NCI-H2029 (cell line): Measurements from ENCODE around the gene CLTA.

Experiments used
- DNase-seq: peaks from one replicate; lab custom pipeline; 2025; lab: John Stamatoyannopoulos, UW

Gene CLTA, protein sequence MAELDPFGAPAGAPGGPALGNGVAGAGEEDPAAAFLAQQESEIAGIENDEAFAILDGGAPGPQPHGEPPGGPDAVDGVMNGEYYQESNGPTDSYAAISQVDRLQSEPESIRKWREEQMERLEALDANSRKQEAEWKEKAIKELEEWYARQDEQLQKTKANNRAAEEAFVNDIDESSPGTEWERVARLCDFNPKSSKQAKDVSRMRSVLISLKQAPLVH

GRCh38 chr9:36190388-36191289, at the start of gene CLTA:
Gene CLTA (plus strand): TSS chr9:36190921. CDS start chr9:36191057, 136 bp downstream.
- peak; percentile 98 for DNase-seq

DNA sequence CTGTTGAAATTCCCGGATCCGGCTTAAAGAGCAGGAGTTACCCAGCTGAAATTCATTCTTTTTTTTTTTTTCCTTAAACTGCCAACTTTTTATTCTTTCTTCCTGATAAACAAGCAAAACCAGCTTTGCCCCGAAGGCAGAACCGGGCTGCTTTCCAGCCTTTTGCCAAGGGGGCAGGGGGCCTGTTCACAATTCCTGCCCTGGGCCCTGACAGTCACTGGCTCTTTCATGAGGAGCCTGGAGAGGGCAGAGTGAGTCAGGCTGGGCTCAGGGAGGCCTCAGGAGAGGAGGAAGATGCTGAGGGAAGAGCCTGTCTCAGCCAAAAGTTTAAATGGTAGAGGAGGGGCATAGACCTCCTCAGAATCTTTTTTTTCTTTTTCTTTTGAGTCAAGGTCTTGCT, 49.4 kb upstream of the CLTA start:
- DNase-seq: no peak

DNA sequence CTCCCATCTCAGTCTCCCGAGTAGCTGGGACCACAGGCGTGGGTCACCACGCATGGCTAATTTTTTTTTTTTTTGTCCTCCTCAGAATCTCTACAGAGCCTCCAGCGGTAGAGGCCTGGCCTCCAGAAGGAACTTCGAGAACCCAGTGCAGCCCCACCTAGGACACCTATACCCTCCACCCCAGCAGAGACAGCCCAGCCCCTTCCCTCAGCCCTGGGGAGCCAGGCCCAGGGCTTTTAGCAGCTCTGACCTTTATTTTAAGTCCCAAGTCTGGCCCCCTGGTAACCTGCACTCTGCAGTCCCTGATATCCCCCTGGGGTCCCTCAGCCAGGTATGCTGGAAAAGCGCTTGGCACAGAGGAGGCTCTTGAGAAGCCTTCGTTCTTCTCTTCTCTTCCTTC, 49.0 kb upstream of the CLTA start:
- no peak for DNase-seq

DNA sequence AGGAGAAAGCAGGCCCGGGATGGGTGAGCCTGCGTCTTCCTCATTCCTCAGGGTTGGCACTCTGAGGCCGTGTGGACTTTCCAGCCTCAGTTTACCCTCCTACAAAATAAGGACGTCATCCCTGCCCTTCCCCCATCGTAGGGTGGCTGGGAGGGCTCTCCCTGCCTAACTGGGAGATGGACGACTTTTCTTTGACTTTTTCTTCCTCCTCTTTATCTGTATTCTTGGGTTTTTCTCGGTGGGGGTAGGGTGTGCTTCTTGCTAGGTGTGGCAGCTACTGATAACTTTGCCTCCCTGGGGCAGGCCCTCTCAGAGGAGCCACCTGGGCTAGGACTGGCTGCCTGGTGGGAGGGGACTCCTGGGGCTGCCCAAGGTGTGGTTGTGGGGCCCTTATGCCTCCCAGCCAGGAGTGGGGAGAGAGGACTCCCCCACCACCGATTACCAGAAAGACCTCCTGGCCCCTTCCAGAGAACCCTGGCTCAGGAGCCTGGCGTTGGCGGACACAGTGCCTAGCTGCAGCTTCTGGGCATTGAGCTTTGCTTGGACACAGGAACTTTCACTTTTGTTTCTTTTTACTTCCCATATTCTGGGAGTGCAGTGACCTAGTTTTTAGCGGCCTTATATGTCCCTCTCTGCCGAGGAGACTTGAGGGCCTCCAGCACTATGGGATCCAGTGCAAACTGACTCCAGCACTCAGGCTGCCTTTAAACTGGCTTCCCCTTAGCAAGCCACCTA, 48.0 kb upstream of the CLTA start:
- DNase-seq: no peak

DNA sequence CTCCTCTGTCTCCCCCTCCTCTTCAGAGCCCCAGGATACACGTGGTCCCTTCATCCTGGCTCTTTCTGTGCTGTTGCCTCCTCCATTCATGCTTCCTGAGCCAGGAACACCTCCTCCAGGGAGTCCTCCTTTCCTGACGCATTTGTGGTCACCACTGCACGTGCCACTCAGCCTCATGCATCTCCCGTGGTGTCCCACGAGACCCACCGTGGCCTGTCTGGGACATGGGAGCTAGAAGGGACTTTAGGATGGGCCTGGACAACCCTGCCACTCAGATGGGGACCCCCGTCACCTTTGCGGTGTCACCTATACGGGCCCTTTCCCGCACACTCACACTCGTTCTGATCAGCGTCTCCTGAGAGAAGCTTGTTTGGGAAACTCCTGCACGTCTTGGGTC, 47.5 kb upstream of the CLTA start:
- no peak for DNase-seq

DNA sequence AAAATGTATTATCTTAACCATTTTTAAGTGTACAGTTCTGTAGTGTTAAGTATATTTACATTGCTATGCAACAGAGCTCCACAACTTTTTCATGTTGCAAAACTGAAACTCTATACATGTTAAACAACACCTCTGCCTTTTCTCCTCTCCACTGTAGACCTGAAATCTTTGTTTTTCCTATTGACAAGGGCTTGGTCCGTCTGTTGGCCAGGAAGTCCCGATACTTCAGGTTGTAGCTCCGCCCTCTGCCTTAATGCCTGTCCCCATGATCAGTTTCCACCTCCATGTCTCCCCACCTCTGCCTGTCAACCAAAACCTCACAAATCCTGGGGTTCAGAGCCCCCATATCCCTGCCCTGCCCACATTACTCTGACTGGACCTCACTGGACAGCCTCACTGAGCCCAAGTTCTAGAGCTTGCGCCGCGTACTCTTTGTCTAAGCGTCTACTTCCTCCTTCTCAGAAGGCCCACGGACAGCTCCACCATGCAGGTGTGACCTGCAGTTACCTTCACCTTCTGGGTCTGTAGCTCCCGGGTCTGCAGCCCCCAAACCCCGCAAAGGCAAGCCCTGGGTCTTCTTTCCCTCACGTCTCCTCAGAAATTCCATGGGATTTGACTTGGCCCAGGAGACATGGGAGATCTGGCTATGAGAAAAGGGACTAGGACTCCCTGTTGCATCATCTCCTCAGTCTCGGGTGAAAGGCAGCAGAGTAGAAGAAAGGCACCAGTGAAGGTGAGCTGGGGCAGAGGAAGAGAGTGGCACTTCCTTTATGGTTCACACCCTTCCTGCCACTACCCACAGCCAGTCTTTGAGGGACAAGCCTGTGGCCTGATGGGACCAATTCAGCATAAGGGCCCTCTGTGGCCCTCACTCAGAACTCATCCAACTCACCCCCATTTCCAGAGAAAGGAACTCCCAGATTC, 46.1 kb upstream of the CLTA start:
- DNase-seq: peak; percentile 22

GRCh38 chr9:36145970-36146369, 44.8 kb upstream of the CLTA start:
- no peak for DNase-seq

DNA sequence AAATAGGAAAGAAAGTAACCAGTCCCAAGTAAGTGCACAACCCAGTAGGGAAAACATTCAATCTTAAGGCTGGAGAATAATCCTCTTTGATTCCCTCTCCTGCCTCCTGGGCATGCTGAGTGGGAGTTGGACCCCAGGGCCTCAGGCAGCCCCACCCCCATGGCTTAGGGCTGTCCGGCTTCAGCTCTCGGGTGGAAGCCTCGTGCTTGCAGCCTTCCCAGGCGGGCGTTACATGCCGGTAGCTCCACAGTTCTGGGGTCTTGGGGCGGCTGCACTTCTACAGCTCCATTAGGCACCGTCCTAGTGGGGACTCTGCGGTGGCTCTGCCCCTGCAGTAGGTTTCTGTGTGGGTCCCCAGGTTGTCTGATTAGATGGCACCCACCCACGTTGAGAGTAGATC, 44.1 kb upstream of the CLTA start:
- DNase-seq: no peak

GRCh38 chr9:36147441-36148175, 43.1 kb upstream of the CLTA start:
- no peak for DNase-seq

- peak; percentile 4 for DNase-seq
Measured at GRCh38 chr9:36148311-36149051, 42.2 kb upstream of the CLTA start.

- no peak for DNase-seq
Measured at GRCh38 chr9:36149197-36149596, 41.5 kb upstream of the CLTA start.

DNA sequence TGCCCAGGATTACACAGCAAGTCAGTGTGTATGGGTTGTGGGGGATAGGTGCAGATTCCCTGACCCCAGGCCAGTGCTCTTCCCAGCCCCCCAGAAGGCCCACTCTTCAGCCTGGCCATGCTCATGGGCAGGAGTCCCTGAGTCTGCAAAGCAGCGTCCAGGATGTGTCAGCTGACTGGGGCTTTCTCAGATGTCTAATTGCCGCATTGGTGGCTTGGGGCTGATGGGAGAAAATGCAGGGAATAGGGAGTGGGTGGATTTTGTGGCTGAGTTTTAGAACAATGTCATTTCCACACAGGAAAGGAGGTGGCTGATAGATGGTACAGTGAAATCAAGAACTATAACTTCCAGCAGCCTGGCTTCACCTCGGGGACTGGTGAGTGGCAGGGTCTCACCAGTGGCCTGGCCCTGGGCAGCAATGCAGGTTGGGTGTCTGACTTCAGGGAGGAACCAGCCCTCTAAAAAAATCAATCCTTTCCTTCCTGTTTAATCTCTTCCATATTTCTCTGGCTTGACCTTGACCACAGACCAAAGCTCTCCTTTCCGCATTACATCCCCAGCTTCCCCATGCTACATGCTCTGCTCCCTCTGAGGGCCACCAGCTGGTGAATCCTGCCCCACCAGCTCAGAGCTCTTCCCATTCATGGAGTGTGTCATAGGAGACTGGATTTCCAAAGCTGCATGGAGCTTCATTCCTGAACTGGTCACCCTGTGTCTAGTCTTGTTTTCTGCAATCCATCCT, 40.0 kb upstream of the CLTA start:
- no peak for DNase-seq

- no peak for DNase-seq
Measured at GRCh38 chr9:36151316-36152210, 39.2 kb upstream of the CLTA start.

DNA sequence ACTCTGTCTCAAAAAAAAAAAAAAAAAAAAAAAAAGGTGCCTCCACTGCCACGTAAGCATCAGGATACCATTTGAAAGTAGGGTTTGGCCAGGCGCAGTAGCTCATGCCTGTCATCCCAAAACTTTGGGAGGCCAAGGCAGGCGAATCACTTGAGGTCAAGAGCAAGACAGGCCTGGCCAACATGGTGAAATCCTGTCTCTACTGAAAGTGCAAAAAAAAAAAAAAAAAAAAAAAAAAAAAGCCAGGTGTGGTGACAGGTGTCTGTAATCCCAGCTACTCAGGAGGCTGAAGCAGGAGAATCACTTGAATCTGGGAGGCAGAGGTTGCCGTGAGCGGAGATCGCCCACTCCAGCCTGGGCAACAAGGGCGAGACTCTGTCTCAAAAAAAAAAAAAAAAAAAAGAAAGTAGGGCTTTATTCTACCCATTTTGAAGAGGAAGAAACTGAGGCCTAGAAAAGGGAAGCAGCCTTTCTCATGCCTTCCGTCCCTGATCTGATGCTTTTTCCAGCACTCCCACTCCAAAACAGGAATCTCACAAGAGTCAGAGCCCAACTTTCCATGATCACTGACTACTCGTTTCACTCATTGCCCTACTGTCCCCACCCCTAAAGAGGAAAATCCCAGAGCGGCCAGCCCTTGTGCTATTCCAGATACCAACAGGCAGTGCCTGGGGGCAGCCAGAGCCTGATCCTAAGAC, 37.8 kb upstream of the CLTA start:
- DNase-seq: no peak

- DNase-seq: no peak
Measured at GRCh38 chr9:36153746-36154145, 37.0 kb upstream of the CLTA start.

DNA sequence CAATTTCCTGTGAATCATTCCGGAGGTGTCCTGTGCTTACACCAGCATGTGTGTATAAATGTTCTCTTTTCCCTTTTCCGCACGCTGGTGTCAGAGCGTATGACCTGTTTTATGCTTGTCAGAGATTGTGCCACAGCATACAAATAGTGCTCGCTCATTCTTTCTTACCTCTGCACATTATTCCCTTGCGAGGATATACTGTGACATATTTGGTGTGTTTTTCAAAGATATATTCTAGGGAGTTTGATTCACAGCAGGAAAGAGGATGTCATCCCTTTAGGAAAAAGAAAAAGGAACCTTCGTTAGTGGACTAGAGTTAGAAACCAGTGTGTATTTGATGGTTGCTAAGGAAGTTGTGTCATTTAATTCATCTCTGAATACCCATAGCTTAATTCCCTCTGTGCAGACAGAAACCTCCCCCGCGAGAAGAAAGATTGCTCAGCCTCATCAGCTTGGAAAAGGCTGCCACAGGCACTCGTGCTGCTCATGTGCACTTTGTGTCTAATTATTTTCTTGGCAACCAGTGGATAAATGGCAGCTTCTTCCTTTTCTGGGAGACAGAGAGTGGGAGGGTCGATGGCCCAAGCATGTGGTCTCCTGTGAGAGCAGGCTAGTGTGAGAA, 36.3 kb upstream of the CLTA start:
- DNase-seq: no peak

DNA sequence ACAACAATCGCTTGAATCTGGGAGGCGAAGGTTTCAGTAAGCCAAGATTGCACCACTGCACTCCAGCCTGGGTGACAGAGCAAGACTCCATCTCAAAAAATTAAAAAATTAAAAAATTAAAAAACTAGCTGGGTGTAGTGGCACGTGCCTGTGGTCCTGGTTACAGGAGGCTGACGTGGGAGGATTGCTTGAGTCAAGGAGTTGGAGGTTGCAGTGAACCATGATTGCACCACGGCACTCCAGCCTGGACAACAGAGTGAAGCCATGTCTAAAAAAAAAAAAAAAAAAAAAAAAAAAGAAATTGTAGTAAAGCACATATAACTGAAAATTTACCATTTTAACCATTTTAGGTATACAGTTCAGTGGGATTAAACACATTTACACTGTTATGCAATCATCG, 34.6 kb upstream of the CLTA start:
- no peak for DNase-seq
